NCI-H345 treated with DMSO at 0.1 percent for 48 hours (cell line): ENCODE results near the gene GOLGA8O.
"Not testable (repeated sequence)": the region's sequence is repeated elsewhere in the genome, so short reads cannot be mapped to it uniquely, and the experiment has no call there.

Source experiments
- DNase-seq: peaks from one replicate; lab custom pipeline; 2025; ENCODE audit not compliant: unreplicated experiment; lab: John Stamatoyannopoulos, UW

The GOLGA8O gene

GRCh38 chr15:32455534-32455933 lies at the start of gene GOLGA8O:
Gene GOLGA8O, minus strand, starts transcription at chr15:32455634. Its CDS starts 98 bp downstream, at chr15:32455536.
- DNase-seq, result not testable (repeated sequence)

- DNase-seq, result not testable (repeated sequence)
These were observed 48.8 kb upstream of the GOLGA8O start for GRCh38 chr15:32504152-32504811.

GRCh38 chr15:32502946-32503345 lies 47.5 kb upstream of the GOLGA8O start:
- DNase-seq, result not testable (repeated sequence)

GRCh38 chr15:32492768-32493167 lies 37.3 kb upstream of the GOLGA8O start:
- not testable (repeated sequence) for DNase-seq

- not testable (repeated sequence) for DNase-seq
These were observed 31.0 kb upstream of the GOLGA8O start for GRCh38 chr15:32486474-32486873.

GRCh38 chr15:32483377-32483776 lies 27.9 kb upstream of the GOLGA8O start:
- DNase-seq, result not testable (repeated sequence)

- DNase-seq, result not testable (repeated sequence)
These were observed 26.2 kb upstream of the GOLGA8O start for GRCh38 chr15:32481683-32482082.

GRCh38 chr15:32468076-32468475 lies 12.6 kb upstream of the GOLGA8O start:
- not testable (repeated sequence) for DNase-seq

- DNase-seq, result not testable (repeated sequence)
These were observed 14.9 kb downstream of the GOLGA8O start for GRCh38 chr15:32440445-32440977.

- not testable (repeated sequence) for DNase-seq
These were observed 21.1 kb downstream of the GOLGA8O start for GRCh38 chr15:32434102-32434963.

- not testable (repeated sequence) for DNase-seq
These were observed 27.8 kb downstream of the GOLGA8O start for GRCh38 chr15:32427635-32428034.

- DNase-seq, result not testable (repeated sequence)
These were observed 28.9 kb downstream of the GOLGA8O start for GRCh38 chr15:32426511-32426910.

- not testable (repeated sequence) for DNase-seq
These were observed 47.5 kb downstream of the GOLGA8O start for GRCh38 chr15:32407903-32408302.

- DNase-seq, result not testable (repeated sequence)
These were observed 52.2 kb downstream of the GOLGA8O start, which contains the start of gene GOLGA8K for GRCh38 chr15:32403192-32403591. Gene GOLGA8K, minus strand, starts transcription at chr15:32403292. Its CDS starts 98 bp downstream, at chr15:32403194.

- not testable (repeated sequence) for DNase-seq
These were observed 58.9 kb downstream of the GOLGA8O start for GRCh38 chr15:32396522-32396921.
